Astrocyte of the cerebellum (primary cell): ENCODE measurements around the gene EZR.

Source experiments
- DNase-seq: peaks from one replicate; pipeline ENCODE4 v3.0.0-alpha.2; 2011; ENCODE audit warnings: low read depth
- H3K4me3 ChIP-seq: 2 replicates; pipeline ENCODE4 v1.5.1; 2011; ENCODE audit warnings: mild to moderate bottlenecking, low read depth, low read length, moderate library complexity
- in situ Hi-C: cut with HindIII; loops from 2 replicates; pipeline ENCODE4 v1.10.0; 2017; ENCODE audit warnings: low sequenced_read_pairs
- TF ChIP-seq, protein P1 (sequence below): IDR thresholded peaks from 2 replicates; pipeline ENCODE4 v1.5.1; 2012; ENCODE audit warnings: low read length, low read depth, moderate library complexity, mild to moderate bottlenecking; ENCODE audit errors: missing control alignments

The EZR gene

DNA sequence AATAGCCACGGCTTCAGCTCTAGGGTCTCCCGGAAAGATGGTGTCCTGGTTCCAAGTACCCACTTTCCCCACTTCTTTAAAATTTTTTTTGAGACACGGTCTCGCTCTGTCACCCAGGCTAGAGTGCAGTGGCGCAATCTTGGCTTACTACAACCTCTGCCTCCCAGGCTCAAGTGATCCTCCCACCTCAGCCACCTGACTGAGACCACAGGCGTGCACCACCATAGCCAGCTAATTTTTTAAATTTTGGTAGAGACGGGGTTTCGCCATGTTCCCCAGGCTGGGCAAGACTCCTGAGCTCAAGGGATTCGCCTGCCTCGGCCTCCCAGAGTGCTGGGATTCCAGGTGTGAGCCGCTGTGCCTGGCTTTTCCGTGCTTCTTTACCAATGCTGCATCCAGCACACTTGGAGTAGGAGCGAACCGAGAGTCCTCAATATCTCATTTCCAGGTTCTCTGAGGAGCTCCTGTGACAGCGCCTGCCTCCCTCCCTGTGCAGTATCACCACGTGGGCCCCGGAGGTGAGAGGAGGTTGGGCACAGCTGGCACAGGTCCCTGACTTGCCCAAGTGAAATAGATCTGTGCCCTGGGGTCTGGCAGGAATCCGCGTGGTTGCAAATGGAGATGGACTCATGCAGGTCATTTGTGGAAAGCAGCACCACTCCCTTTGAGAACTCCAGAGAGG is 37.3 kb downstream of the EZR start:
- no peak for DNase-seq
- in situ Hi-C loops, result no loop called here
- no peak overlapping the region for H3K4me3 ChIP-seq
- TF ChIP-seq, protein P1, sequence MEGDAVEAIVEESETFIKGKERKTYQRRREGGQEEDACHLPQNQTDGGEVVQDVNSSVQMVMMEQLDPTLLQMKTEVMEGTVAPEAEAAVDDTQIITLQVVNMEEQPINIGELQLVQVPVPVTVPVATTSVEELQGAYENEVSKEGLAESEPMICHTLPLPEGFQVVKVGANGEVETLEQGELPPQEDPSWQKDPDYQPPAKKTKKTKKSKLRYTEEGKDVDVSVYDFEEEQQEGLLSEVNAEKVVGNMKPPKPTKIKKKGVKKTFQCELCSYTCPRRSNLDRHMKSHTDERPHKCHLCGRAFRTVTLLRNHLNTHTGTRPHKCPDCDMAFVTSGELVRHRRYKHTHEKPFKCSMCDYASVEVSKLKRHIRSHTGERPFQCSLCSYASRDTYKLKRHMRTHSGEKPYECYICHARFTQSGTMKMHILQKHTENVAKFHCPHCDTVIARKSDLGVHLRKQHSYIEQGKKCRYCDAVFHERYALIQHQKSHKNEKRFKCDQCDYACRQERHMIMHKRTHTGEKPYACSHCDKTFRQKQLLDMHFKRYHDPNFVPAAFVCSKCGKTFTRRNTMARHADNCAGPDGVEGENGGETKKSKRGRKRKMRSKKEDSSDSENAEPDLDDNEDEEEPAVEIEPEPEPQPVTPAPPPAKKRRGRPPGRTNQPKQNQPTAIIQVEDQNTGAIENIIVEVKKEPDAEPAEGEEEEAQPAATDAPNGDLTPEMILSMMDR, result no peak

DNA sequence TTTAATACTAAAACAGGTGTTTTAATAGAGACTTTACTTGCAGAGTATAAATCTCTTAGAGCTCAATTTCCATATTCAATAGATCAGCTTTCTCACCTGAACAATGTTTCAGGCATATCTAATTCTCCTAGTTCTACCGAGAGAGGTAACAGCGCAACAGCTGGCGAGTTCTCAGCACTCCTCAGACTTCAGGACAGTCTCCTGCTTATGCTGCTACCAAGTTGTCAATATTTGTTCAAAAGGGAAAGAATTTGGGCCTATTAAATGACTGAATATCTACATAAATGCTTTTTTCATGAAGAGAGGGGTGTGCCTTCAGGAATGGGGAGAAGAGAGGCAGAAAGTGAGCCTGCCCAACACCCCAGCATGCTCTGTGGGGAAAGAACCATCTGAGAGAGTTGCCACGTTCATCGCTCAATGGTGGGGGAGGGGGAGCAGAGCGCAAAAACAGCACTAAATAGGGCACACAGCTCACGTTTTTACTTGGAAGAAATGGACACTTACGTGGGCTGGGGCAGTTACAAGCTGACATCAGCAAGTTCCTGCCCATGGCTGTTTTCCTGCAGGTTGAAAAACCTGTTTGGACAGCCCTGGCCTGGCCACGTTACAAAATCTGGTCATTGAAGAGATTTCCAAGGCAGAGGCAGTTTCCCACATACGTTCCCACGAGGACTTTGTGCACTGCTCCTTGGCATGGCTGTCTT is 38.0 kb downstream of the EZR start:
- TF ChIP-seq, protein P1, result no peak
- in situ Hi-C loops, result no loop called here
- DNase-seq, result no peak
- H3K4me3 ChIP-seq, result no peak overlapping the region

GRCh38 chr6:158780246-158780884 is 38.8 kb downstream of the EZR start:
- no peak overlapping the region for H3K4me3 ChIP-seq
- no peak for DNase-seq
- in situ Hi-C loops, result no loop called here
- TF ChIP-seq, protein P1, result no peak

GRCh38 chr6:158778005-158778527 is 41.1 kb downstream of the EZR start:
- H3K4me3 ChIP-seq, result no peak overlapping the region
- DNase-seq, result no peak
- in situ Hi-C loops, result no loop called here
- TF ChIP-seq, protein P1, result no peak

GRCh38 chr6:158777510-158777909 is 41.7 kb downstream of the EZR start:
- in situ Hi-C loops, result no loop called here
- DNase-seq, result no peak
- TF ChIP-seq, protein P1, result no peak
- H3K4me3 ChIP-seq, result no peak overlapping the region

GRCh38 chr6:158776737-158777136 is 42.4 kb downstream of the EZR start:
- no peak for DNase-seq
- in situ Hi-C loops, result no loop called here
- no peak overlapping the region for H3K4me3 ChIP-seq
- TF ChIP-seq, protein P1, result no peak
